Effector CD4-positive, alpha-beta T cell (primary cell): ENCODE measurements around the gene MBP.

Experiments
- DNase-seq: peaks from one replicate; pipeline ENCODE4 v3.0.0-alpha.2; 2020

Gene MBP

DNA sequence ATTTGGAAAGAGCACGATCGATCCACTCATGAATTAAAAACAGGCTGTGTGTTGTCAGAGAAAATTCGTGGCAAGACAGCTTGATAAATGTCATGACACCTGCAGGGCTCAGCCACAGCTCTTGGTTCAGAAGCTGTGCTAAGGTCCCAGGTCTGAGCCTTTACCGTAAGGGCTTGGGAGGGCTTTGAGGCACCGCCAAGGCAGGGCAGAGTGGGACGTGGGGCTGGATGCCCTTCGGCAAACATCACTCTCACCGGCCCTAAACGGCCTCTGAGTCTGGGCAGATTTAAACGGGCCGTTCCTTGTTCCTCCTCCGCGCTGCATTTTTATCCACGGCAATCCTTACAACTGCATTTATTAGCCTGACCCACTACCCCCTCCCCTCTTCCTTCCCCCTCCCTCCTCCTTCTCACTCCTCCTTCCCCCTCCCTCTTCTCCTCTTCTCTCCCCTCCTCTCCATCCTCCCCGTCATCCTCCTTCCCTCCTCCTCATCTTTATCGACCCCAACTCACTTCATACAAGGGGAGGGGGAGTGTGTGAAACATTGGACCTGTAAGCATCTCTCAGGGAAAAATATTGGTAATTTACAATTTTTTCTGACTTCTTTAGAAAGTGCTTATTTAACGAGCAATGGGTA, 33.9 kb downstream of the MBP start:
- DNase-seq, result no peak

DNA sequence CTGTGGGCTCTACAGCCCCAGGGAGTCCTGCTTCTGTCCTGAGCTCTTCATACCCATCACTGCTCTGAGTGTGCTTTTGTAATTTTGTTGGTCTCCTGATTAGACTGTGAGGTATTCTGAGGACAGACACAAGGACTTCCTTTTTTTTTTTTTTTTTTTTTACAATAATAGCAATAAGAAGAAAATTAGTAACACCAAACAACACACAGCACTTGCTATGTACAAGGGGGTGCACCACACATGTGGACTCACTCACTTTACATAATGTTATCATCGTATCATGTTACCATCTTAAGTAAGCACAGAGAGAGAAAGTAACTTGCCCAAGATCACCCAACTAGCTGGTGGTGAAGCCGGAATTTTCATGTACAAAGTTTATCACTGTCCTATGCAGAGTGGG, 34.6 kb downstream of the MBP start:
- no peak for DNase-seq

DNA sequence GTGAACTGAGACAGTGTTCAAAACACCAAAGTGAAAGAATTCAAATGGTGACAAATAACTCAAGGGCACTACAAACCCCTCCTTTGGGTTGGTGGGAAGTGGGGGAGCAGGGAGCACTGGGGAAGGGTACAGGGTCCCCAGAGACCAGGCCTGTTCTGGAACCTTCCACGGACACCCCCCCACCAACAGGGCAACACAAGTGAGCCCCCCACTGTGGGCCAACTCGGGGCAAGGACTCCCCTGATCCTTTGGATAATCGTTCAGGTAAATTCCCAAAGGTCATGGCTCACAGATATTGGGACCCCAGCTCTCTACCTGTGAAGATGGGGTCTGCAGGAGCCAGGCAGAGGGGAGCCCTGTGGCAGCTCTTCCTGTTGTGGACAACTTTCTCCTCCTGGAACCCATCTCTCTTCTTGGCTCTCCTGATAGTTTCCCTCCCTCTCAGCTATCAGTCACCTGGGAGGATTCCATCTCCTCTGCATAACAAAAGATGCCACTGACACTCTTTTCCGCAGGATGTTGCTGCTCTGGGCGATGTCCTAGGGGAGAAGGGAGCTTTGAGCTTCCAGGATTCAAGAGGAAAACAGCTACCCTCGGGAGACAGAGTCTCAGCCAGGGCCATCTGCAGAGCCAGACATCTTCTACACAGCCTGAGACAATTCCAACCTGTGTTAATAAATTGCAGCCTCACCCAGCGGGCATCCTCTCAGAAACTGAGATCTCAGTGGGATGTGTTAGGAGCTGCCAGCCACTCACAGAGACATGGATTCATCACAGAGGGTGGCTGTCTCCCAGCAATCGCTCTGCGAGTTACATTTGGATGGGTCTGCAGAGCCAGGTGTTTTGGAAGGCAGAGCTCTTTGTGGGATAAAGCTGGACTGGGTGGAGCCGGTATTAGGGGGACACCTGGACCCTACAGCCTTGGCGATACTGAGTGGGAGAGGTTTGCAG, 35.4 kb downstream of the MBP start:
- no peak for DNase-seq

DNA sequence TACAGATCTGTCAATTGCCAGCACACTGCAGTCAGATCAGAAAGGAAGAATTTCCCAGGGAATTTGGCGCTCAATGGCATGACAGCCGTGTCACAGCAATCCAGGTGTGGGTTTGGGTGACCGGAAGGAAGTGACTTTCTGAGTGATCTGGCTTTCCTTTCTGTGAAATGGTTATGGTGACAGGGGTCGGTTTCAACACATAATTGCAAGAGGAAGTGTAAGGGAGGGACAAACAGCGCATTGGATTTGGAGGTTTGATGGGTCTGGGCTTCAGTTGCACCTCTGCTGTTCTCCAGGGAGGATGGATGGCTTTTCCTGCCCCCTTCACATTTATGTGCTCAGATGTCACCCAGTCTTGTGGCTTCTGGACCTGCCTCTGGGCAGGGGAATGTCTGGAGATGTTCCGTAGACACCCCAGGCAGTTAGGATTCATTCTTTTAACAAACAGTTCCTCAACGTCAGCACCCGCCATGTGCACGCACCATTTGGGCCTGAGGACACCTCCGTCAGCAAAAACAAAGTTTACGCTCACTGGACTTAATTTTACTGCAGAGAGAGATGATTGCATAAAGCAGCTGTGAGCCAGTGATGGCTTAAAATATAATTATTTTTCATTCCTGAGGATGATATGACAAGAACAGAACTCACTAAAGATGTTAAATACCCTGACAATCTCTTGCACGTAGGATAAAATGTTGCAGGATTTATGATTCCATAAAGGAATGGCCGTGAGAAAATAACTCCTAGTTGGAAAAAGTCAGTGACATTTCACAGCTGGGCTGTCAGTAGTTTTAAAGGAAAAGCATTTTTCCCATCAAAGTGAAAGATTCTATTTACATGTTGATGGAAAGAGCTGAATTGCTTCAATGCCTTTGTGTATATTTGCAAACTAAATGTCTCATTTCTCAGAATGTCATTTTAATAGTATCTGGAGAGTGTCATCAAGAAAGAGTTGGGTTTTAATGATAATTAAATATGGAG, 36.9 kb downstream of the MBP start:
- DNase-seq, result no peak

DNA sequence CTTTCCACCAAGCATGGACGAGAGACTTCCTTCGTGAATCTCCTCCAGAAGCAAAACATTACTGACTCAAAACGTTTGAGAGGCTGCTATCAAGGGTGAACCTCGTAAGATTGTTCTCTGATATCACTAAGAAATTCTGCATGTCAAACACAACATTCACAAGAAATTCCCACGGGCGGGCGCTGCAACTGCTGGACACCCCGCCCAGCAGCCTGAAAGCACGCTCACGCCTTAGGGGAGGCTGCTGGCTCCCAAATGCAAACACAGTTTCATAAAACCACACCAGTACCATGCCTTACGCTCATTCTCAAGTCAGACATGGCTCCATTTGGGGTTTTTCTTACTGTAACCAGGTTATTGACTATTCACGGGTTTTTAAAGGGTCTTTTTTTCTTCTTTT, 39.0 kb downstream of the MBP start:
- no peak for DNase-seq

DNA sequence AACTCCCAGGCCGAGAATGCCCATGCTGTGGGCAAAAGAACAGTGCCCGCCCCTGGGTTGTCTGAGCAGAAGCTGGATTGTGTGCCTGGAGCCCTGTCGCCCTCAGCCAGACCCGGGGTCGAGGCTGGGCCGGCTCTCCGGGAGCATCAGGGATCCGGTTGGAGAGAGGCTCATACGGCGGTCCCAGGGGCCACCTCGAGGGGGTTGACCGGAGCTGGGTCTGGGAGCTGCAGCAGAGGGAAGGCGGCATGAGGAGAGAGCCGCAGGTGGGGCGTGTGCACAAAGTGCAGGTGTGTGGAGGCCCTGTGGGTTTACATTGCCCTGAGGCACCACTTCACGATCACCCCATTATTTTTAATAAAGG, 39.5 kb downstream of the MBP start:
- DNase-seq, result no peak

DNA sequence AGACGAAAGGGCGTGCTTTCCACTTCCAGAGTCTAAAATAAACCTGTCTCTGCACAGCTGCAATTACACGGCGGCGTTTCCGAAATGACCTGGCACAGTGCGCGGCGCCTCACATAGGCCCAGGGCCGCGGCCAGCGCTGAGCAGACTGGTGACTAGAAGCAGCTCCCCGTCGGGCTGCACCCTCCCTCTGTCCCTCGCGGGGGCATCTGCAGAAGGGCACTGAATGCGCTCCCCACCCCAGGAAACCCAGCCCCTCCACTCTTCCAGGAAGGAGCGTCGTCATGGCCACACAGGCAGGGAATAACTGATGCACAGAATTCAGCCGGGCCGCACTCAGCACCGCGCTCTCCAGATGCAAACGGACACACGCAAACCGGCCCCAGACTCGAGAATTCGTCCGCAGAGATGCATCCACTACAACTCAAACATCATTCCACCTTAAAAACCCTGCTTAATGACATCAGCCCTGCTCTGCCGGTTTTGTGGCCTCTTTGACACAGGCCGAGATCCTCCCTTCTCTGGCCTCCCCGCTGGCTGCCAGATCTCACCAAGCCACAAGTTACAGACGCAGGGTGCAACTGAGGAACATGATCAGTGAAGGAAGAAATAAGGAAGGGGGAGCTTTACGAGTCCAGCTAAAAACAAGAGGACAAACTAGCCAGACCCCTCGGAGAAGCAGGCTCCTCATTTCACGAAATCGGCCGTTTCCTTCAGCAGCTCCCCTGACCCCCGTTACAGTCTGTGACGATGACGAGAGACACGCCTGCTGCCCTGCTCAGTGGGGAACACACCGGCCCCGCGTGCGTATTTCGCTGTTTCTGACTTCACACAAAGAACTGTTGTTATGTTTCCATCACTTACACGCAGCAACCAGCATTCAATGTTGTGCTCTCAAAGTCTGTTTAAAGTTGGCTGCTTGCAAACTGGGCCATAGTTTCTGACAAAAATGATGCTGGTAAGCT, 40.2 kb downstream of the MBP start:
- no peak for DNase-seq

DNA sequence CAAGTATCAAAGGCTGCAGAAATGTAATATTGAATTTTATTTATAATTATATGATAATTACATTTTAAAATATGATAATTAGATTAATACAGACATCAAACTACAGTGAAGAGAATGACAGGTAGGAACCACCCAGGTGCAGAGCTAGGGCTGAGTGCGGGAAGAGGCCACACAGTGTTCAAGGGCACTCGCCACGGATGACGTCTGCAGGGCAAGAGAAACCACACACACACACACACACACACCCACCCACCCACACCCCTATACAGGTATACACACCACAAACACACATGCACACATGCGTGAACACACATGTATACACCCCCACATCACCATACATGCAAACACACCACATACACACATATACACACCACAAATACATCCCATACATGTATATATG, 41.2 kb downstream of the MBP start:
- DNase-seq, result no peak

DNA sequence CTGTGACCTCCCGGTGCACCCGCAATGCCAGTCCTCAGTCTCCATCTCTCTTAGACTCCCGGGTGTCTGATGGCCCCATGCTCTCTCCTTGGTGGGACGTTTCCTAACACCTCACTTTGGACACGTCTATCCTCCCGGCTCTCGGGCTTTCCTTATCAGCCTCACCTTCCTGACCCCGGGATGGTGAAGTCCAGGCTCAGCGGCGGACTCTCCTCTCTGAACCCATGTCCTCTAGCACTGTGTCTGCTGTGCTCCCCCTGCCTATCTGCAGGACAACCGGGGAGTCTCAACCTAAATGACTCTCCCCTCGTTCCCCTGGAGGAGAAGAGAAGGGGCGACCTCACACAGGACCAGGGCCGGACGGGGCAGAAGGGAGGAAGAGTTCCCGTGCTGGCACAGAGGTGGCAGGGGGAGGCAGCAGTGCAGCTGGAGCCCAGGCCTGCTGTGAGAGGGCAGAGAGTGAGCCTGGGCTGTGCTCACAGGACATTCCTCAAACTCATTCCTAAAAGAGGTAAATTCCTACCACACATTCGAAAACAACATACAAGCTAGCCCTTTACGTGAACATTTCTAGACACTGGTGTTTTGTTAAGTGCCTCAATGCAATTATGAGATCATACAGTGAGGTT, 41.9 kb downstream of the MBP start:
- no peak for DNase-seq

DNA sequence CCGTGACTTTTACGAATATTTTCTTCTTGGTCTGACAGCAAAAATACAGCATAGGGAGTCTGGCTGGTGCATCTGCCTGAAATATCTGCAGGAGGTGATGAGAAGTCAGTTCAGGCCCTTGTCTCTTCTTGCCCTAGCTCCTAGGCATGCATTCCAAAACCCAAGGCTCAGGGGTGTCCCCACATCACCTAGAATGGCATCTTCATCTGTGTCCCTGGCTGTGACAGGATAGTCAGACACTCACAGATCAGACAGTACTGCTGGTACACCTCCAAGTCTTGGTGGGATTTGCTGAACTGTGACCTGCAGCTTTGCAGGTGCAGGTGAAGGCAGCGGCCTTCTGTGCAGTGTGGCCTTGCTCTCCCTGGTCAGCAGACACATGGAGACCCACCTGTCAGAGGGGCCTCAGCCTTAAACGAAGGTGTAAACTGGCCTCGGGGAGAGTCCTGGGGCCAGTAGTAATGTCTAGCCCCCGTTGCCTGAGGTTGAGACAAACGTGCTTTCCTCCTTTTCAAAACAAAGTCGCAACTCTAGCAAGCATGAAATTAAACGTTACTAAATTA, 42.8 kb downstream of the MBP start:
- no peak for DNase-seq

DNA sequence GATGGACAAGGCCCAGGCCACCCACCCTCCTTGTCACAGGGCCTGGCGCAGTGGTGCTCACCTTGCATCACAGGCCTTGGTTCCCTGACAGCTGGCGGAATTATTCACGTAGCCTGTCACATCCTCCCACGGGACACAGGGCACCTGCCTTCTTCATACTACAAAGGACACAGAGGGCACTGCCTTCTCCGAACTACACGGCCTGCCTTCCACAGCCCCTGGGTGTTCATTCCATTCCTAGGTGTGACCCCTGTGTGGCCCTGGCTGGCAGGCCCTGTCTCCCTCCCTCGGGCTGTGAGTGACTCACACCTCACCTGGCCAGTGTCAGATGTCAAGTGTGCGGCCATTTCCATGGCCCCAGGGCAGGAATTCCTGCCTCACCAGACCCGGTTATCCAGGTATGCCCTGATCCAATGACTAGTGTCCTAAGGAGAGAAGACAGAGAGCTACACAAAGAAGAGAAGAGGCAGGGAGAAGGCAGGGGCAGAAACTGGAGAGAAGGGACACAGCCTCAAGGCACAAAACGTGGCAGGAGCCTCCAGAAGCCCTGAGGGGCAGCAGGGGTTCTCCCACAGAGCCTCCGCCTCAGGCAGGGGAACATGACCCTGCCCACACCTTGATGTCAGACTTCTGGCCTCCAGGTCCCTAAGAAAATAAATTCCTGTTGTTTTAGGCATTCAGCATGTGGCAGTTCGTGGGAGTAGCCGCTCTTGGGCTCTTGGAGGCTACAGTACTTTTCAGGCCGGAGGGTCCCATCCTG, 43.4 kb downstream of the MBP start:
- DNase-seq, result no peak

DNA sequence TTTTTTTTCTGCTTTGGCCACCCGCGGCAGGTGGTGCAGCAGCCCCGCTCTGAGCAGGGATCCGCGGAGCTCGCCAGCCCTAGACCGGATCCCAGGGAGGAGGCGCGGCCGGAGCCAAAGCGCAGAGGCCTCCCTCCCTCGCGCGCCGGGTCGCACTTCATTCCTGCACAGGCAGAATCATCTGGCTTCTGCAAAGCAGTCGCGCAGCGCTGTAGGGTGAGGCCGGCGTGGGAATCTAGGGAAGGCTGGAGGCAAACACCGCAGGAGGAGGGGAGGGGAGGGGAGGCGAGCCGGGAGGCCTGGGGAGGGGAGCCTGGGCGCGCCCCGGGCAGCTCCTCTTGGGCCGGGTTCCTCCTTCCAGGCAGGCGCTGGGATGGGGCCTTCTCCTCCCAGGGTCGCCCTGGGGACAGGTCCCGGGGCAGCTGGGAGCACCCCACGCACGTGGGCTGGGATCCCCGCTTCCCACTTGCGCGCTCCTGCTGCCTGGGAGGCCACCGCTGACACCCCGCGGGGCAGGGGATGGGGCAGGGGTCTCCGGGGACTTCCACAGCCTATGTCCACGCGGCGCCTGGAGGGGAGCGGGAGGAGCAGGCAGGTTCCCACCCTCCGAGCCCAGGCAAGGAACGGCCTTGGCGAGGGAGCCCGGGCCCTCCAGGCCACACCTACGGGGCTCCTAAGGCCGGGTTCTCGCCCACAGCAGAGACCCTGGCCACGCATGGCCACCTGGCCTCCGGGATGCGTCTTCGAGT, 45.0 kb downstream of the MBP start:
- no peak for DNase-seq

DNA sequence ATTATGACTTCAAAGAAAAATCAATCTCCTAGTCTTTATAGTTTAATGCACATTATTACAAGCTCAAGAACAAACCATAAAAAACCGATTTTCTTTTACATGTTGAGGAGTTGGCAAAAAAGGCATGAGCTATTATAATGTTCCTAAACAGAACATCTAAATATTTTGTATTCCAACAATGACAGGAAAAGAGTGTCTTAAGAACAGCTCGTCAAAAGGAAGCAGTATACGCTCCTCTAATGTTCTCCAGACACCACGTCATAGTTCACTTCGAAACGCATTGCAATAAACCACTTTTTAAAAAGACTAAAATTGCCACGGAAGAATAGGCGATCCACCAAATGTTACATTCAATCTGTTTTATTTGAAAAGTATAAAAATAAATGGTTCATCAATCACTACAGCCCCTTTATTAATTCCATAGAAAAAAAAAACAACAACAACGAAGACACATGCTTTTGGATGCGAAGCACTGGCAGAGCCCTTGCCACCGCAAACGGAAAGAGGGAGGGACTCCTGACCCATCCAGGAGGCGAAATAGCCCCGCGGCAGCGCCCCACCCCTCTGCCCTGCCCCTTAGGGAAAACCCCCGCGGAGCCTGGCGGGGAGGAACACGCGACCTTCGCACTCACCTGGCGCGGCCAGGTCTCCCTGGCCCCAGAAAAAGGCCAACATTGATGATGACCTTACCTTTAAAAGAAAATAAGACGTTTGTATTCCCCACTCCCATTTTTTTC, 45.8 kb downstream of the MBP start:
- no peak for DNase-seq

DNA sequence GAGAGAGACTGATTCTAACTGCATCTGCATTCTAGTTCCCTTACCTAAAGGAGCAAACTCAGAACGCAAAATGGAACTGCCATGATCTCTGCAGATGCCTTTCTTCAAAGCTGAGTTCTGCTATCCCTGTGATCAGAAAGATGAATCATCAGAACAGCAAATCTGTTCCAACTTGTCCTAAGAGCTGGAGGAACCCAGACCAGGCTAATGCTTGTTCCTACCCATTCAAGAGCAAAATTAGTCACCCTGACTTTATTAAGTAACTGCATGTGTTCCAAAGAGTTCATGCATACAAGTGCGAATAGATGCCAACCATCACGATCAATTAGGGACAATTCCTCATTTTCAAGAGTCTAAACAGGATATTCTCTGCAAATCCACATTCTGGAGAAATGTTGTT, 46.5 kb downstream of the MBP start:
- no peak for DNase-seq

DNA sequence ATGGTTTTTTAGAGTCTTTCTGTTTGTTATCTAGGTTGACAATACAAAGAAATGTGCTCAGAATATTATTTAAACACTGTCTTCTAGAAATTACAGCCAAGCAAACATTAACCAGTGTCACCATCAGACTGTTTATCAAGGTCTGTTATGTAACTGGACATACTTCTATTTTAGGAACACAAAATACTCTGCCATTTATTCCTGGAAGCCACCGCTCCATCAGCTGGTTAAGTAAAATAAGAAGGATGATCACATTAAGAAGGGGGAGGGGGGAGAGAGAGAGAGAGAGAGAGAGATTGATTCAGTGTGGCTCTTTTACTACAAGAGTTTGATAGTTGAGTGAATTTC, 47.9 kb downstream of the MBP start:
- no peak for DNase-seq

DNA sequence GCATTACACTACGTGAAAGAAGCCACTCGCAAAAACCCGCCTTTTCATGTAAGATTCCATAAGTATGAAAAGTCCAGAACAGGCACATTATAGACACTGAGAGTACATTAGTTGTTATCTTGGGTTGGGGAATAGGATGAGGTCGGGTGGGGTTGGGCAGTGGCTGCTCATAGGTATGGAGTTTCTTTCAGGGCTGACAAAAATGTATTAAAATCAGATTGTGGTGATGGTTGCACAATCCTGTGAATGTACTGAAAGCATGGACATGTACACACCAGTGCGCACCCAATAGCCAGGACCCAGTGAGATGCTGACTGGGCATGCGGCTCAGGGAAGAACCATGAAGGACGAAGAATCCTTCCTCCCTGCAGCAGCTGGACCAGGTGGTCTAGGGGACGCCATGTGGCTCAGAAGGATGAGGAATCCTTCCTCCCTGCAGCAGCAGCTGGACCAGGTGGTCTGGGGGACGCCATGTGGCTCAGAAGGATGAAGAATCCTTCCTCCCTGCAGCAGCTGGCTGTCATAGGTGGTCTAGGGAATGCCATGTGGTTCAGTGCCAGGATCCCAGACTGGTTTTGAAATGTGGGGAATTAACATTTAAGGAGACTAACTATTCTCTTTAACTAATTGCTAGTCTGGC, 50.1 kb downstream of the MBP start:
- no peak for DNase-seq

DNA sequence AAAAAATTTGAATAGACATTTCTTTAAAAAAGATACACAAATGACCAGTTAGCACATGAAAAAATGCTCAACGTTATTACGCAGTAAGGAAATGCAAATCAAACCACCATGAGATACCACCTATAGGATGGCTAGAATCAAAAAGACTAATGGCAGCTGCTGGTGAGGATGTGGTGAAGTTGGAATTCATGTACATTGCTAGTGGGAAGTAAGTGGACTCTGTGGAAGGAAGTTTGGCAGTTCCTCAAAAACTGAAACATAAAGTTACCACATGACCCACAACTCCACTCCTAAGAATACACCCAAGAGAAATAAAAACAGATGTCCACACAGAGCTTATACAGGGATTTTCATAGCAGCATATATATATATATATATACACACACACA, 51.2 kb downstream of the MBP start:
- DNase-seq, result no peak

DNA sequence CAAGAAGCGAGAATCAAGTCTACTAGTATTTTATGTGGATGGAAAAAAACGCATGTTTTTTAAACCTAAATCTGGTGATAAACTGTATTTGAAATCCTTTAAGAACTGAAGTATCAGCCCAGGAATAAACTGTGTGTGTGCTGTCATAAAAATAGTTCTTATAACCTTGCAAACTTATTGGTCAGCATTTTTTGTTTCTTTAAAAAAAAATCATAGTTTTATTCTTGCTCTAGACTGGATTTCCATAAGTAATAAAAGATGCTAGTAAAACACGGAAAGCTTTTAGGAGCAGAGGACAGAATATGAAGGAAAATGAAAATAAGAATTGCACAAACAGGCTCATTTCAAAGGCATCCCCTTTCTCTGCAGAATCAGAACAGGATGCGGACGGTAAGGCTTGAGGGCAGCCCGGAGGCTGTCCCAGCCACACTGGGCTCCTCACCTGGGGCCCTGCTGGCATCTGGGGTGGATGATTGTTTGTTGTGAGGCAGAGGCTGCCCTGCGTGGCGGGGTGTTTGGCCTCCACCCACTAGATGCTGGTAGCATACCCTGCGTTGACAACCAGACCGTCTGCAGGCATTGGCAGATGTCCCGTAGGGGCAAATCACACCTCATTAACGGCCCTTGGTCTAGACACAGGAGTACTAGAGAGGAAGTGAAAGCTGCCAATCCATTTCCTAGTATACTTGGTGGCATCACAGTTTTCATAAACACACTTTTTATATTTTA, 52.5 kb downstream of the MBP start:
- no peak for DNase-seq
